RKO (cell line): ENCODE results near the gene SH3GL3.

Experiments
- DNase-seq: peaks from one replicate; pipeline ENCODE4 v3.0.0-alpha.2; 2016; ENCODE audit warnings: low spot score

SH3GL3 gene

GRCh38 chr15:83569341-83569740, 122.2 kb downstream of the SH3GL3 start:
- no peak for DNase-seq

DNA sequence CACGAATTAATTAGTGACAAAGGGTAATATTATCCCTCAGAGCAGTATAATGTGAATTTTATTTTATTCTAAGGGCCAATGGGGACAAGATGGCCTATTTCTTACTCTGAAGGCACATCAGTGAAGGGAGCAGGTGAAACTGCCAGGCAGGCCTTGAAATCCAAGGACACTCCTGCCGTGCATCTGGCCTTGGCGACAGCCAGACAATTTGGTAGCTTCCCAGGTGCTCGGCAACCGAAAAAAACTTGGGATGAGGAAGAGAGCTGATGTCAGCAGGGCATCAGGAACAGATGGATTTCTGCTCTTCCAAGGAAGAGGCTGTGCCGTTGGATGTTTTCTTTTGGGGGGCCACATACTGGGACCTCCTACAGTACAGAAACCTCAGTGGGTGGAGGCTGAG, 123.6 kb downstream of the SH3GL3 start:
- DNase-seq, result no peak

- DNase-seq, result peak; percentile 25
Measured at GRCh38 chr15:83571820-83572707, 124.9 kb downstream of the SH3GL3 start.

DNA sequence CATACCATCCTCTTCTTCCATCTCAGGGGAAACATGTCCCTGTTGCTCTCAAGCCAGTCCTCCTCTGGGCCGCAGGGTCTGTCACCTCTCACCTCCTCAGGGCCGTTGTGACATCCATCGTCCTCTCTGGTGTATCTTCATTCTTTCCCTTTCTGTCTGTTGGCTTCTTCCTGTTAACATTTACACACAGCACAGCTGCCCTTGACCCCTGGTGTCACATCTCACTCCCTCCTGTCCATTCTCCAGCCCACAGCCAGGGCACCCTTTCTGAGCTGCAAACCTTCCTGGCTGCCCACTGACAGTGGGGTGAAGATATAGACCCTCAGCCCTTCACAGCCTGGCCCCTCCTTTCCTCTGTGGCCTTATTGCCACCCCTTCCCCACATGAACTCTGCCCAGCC, 127.2 kb downstream of the SH3GL3 start:
- DNase-seq, result no peak

DNA sequence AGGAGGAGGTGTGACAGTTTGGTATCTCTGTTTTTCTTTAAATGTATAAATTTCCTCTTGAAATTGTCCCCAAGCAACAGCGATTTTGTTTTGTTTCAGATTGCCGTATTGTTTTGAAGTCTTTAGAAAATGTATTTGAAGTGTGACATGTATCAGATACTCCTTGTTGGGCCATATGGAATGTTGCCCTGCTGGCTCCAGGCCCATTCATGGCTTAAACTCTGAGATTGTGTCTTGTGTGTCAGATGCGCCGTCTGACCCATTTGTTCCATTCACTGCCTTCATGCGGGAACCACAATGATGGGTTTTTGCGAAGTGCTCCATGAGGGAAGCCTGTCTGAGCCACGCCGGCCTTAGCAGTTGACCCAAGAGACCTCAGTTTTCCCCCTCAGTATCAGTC, 131.6 kb downstream of the SH3GL3 start:
- DNase-seq, result no peak

- DNase-seq, result no peak
Measured at GRCh38 chr15:83581381-83581780, 134.2 kb downstream of the SH3GL3 start.

DNA sequence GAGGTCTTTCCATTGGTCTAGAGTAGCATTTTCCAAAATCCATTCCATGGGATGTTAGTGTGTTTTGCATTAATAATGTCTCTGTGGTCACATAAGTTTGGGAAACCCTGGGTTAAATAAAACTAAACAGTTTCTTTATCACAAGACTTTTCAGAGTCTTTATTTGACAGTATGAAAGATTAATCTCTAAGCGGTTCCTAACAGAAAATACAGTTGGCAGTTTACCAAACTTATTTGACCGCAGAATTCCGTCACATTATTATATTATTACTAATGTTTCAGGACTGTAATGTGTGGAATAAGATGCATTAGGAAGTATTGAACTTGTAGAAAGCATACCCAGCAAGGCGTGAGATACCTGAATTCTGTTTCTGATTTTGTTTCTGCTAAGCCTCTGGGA, 135.2 kb downstream of the SH3GL3 start:
- no peak for DNase-seq

GRCh38 chr15:83585601-83586335, 138.6 kb downstream of the SH3GL3 start:
- DNase-seq, result no peak

DNA sequence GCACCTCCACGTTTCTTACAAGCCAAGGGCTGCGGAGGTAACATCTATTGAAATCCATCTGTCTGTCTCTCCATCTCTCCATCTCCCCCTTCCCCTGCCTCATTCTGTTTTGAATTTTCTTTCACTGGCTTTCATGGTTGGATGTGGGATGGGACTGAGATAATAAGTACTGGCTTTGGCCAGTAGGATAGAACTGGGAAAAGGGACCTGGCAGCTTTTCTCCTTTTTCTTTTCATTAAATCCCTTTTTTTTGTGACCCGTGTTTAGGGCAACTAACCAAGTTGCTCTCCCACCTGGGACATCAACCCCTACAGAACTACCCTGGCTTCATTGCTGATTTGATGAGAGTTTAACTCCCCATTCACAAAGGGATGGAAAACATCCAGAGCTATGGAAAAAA, 139.9 kb downstream of the SH3GL3 start:
- no peak for DNase-seq

- no peak for DNase-seq
Measured at GRCh38 chr15:83588441-83588840, 141.3 kb downstream of the SH3GL3 start.

- DNase-seq, result no peak
Measured at GRCh38 chr15:83592370-83593040, 145.4 kb downstream of the SH3GL3 start.

GRCh38 chr15:83595191-83595590, 148.1 kb downstream of the SH3GL3 start:
- no peak for DNase-seq

DNA sequence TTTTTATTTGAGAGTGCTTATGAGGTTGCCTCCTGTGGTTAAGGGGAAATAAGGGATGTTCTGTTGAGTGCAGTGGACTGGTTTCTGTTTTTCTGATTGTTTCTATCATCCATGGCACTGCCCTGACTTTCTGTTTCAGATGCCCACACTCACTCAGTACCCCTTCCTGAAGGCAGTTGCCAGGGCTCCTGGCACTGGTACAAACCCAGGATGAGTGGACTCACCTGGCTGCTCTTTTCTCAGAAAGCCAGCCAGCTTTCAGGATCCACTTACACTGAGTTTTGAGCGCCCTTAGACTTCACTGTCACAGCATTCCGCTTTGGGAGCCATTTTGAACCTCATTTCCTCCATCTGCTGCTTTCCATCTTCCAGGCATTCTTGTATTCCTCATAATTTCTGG, 150.9 kb downstream of the SH3GL3 start:
- no peak for DNase-seq

- no peak for DNase-seq
Measured at GRCh38 chr15:83602021-83602420, 154.9 kb downstream of the SH3GL3 start.

GRCh38 chr15:83604549-83604948, 157.4 kb downstream of the SH3GL3 start:
- DNase-seq, result no peak

- no peak for DNase-seq
Measured at GRCh38 chr15:83605111-83605945, 158.2 kb downstream of the SH3GL3 start.

DNA sequence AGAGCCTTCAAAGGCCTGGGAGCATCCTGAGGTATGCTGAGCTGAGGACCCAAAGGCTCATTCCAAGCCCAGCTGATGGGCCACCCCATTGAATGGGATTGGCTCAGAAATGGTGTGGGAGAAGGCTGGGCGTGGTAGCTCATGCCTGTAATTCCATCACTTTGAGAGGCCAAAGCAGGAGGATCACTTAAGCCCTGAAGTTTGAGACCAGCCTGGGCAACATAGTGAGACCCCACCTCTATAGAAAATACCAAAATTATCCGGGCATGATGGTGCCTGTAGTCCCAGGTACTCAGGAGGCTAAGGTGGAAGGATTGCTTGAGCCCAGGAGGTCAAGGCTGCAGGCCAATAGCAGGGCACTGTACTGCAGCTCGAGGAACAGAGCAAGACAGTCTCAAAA, 163.0 kb downstream of the SH3GL3 start:
- DNase-seq, result no peak

GRCh38 chr15:83610901-83611685, 164.0 kb downstream of the SH3GL3 start:
- DNase-seq, result no peak

- DNase-seq, result no peak
Measured at GRCh38 chr15:83612226-83612625, 165.1 kb downstream of the SH3GL3 start.

- DNase-seq, result no peak
Measured at GRCh38 chr15:83612898-83613635, 165.9 kb downstream of the SH3GL3 start.
